BJ (cell line): Measurements from ENCODE around the gene DMD. TPM values are rescaled to one million over a fixed set of nuclear protein-coding genes. Genes with fewer than 3 reads are reported as not detected.

Source experiments
- CTCF ChIA-PET: fragments of 350-600 bp; formaldehyde crosslinking; extraction: SDS; loops from one replicate; lab custom pipeline; 2021; ENCODE audit warnings: antibody characterized with exemption, inconsistent platforms; lab: Yijun Ruan, JAX
- POLR2A ChIA-PET: fragments of 300-600 bp; sonication (Branson Sonifier 250); formaldehyde crosslinking; extraction: SDS; loops from one replicate; lab custom pipeline; 2021; ENCODE audit warnings: antibody characterized with exemption; lab: Charles Lee
- DNase-seq: peaks from one replicate; pipeline ENCODE4 v3.0.0-alpha.2; 2011; ENCODE audit warnings: low read depth
- H3K27me3 ChIP-seq: 2 replicates; pipeline ENCODE4 v1.6.0; 2011; ENCODE audit warnings: low read length; ENCODE audit not compliant: control insufficient read depth, insufficient read depth
- H3K36me3 ChIP-seq: 2 replicates; pipeline ENCODE4 v1.5.1; 2011; ENCODE audit warnings: low read length; ENCODE audit not compliant: control insufficient read depth, insufficient read depth
- H3K4me3 ChIP-seq: 2 replicates; pipeline ENCODE4 v1.5.1; 2011; ENCODE audit warnings: low read depth, mild to moderate bottlenecking, control low read depth, low read length
- polyA plus RNA-seq: library from polyadenylated mRNA; depleted of rRNA; stranded (reverse); fragments of >200 nt; gene quantifications from 2 replicates; pipeline ENCODE4 v1.2.3, GENCODE V29; 2011
- TF ChIP-seq, protein P1 (sequence below): IDR thresholded peaks from 2 replicates; pipeline ENCODE4 v1.5.1; 2011; ENCODE audit warnings: low read depth, mild to moderate bottlenecking, control low read depth, inconsistent platforms, low read length, moderate library complexity; ENCODE audit not compliant: insufficient read depth

DMD gene
- polyA plus RNA-seq, 1 experiment = 12.5 TPM

DNA sequence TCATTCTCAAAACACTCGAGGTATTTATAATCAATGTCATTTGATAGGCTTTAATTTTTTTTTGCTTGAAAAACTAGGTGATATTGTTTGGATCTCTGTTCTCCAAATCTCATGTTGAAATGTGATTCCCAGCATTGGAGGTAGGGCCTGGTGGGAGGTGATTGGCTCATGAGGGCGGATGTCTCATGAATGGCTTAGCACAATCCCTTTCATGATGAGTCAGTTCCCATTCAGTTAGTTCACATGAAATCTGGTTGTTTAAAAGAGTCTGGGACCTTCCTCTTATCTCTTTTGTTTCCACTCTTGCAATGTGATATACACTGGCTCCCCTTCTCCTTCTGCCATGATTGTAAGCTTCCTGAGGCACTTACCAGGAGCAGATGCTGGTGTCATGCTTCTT lies 638.7 kb downstream of the DMD start:
- TF ChIP-seq, protein P1, sequence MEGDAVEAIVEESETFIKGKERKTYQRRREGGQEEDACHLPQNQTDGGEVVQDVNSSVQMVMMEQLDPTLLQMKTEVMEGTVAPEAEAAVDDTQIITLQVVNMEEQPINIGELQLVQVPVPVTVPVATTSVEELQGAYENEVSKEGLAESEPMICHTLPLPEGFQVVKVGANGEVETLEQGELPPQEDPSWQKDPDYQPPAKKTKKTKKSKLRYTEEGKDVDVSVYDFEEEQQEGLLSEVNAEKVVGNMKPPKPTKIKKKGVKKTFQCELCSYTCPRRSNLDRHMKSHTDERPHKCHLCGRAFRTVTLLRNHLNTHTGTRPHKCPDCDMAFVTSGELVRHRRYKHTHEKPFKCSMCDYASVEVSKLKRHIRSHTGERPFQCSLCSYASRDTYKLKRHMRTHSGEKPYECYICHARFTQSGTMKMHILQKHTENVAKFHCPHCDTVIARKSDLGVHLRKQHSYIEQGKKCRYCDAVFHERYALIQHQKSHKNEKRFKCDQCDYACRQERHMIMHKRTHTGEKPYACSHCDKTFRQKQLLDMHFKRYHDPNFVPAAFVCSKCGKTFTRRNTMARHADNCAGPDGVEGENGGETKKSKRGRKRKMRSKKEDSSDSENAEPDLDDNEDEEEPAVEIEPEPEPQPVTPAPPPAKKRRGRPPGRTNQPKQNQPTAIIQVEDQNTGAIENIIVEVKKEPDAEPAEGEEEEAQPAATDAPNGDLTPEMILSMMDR = no peak
- DNase-seq = no peak
- H3K4me3 ChIP-seq = no peak overlapping the region
- no peaks in the 10 kb centered on the region for H3K27me3 ChIP-seq
- CTCF ChIA-PET = no interaction called here
- POLR2A ChIA-PET = no interaction called here
- H3K36me3 ChIP-seq = no peaks in the 10 kb centered on the region

DNA sequence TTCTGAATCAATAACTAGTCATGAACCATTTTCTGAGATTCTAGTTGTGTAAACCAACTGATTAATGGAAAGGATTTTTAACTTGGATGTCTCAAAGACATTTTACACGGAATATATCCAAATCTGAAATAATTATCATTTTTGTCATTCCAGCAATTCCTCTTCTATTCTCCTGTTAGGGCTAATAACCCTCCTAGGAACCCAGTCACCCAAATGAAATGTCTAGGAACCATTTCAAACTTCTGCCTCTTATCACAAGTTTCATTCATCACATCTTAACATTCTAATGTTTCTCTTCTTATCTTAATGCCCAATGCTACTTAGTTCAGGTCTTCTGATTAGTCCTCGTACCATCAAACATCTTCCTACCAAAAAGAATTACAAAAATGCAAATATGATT lies 639.8 kb downstream of the DMD start:
- CTCF ChIA-PET = no interaction called here
- TF ChIP-seq, protein P1 = no peak

DNA sequence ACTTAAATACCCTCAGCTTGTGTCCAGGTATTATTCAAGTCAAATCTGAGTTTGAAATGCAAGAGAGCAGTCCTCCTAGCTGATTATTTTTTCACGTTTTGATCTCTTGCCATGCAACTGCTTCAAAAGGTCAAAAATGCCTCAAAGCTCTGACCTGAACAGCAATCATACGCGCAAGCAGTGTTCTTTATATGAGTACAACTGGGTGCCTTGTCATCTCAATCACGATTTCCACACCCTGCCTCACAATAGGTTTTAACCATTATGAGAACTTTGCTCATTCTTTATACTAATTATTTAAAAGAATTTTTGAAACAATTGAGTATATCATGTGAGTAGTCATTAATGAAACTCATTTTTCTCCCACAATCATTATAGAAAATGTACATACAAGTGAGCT lies 649.1 kb downstream of the DMD start:
- TF ChIP-seq, protein P1 = no peak
- Histone ChIP-seq H3K27me3 (no peaks in the 10 kb centered on the region), H3K36me3 (no peaks in the 10 kb centered on the region), H3K4me3 (no peak overlapping the region)
- ChIA-PET POLR2A (no interaction called here), CTCF (no interaction called here)
- no peak for DNase-seq

More for the DNA sequence above, 639.8 kb downstream of the DMD start:
- H3K36me3 ChIP-seq = no peaks in the 10 kb centered on the region
- no peaks in the 10 kb centered on the region for H3K27me3 ChIP-seq
- DNase-seq = no peak
- H3K4me3 ChIP-seq = no peak overlapping the region
- POLR2A ChIA-PET = no interaction called here

DNA sequence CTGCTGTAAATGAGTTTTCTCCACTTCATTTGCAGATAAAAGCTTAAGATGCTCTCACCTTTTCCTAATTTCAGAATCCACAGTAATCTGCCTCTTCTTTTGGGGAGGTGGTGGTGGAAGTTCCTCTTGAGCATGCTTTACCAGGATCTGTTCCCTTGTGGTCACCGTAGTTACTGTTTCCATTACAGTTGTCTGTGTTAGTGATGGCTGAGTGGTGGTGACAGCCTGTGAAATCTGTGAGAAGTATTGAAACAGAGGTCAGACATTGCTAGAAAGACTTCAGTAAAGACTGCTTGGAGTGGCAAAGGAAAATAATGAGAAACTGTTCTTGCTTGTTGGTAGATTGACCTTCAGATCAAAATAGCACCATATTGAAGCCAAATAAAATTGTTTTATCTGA lies 666.2 kb downstream of the DMD start:
- no peak overlapping the region for H3K4me3 ChIP-seq
- H3K27me3 ChIP-seq = no peaks in the 10 kb centered on the region
- H3K36me3 ChIP-seq = no peaks in the 10 kb centered on the region
- ChIA-PET POLR2A (no interaction called here), CTCF (no interaction called here)
- no peak for DNase-seq
- TF ChIP-seq, protein P1 = no peak

DNA sequence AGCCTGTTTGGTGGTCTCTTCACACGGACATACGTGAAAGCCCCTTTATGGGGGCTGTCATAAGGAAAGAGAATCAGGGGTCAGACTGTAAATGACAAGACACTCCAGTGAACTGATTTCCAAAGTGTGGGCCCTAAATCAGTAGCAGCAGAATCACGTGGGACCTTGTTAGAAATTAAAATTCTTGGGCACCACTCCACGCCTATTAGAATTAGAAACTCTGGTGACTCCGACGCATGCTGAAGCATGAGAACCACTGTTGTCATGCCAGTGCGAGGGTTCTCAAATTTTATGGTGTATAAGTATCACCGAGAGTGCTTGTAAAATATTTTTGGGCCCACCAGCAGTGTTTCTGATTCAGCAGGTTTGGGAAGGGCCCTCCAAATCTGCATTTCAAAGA lies 672.8 kb downstream of the DMD start:
- CTCF ChIA-PET = no interaction called here
- DNase-seq = no peak
- Histone ChIP-seq H3K4me3 (no peak overlapping the region), H3K27me3 (no peaks in the 10 kb centered on the region), H3K36me3 (no peaks in the 10 kb centered on the region)
- POLR2A ChIA-PET = no interaction called here
- TF ChIP-seq, protein P1 = no peak
